HepG2 (cell line): ENCODE data around the gene MAPK7. TPM values are rescaled to one million over a fixed set of nuclear protein-coding genes. Genes with fewer than 3 reads are reported as not detected.
A peak's percentile ranks its signal among the peaks of the same experiment; 100 is the strongest.

Source experiments
- ARID2 ChIP-seq: sonication (generic); formaldehyde crosslinking; IDR thresholded peaks from 2 replicates; pipeline ENCODE4 v1.8.1; 2022; ENCODE audit warnings: mild to moderate bottlenecking, missing genetic modification reagents, borderline replicate concordance
- BATF2 ChIP-seq: sonication (generic); formaldehyde crosslinking; IDR thresholded peaks from 2 replicates; pipeline ENCODE4 v1.8.0; 2022; ENCODE audit warnings: mild to moderate bottlenecking, missing genetic modification reagents, moderate library complexity
- KDM5B ChIP-seq: sonication (generic); formaldehyde crosslinking; IDR thresholded peaks from 2 replicates; pipeline ENCODE4 v1.4.0; 2020; ENCODE audit warnings: missing genetic modification reagents, mild to moderate bottlenecking, borderline replicate concordance
- MIXL1 ChIP-seq: IDR thresholded peaks from 2 replicates; pipeline ENCODE4 v1.6.1; 2016
- PPARG ChIP-seq: conservative IDR thresholded peaks from 2 replicates; pipeline ENCODE4 v1.6.1; 2016; ENCODE audit warnings: missing biosample characterization, missing genetic modification reagents
- RFX3 ChIP-seq: IDR thresholded peaks from 2 replicates; pipeline ENCODE4 v1.6.1; 2016; ENCODE audit warnings: missing biosample characterization, missing genetic modification reagents
- RFXANK ChIP-seq: IDR thresholded peaks from 2 replicates; pipeline ENCODE4 v1.6.1; 2016
- SP4 ChIP-seq: sonication (generic); formaldehyde crosslinking; IDR thresholded peaks from 2 replicates; pipeline ENCODE4 v1.8.1; 2023; ENCODE audit warnings: mild to moderate bottlenecking, missing genetic modification reagents
- SRY ChIP-seq: sonication (generic); formaldehyde crosslinking; IDR thresholded peaks from 2 replicates; pipeline ENCODE4 v1.8.0; 2022; ENCODE audit warnings: mild to moderate bottlenecking, missing genetic modification reagents
- TFE3 ChIP-seq: IDR thresholded peaks from 2 replicates; pipeline ENCODE4 v1.6.1; 2016
- TIGD3 ChIP-seq: sonication (generic); formaldehyde crosslinking; IDR thresholded peaks from 2 replicates; pipeline ENCODE4 v1.5.1; 2020; ENCODE audit warnings: mild to moderate bottlenecking, missing genetic modification reagents, borderline replicate concordance
- ZBTB14 ChIP-seq: sonication (generic); formaldehyde crosslinking; IDR thresholded peaks from 2 replicates; pipeline ENCODE4 v1.4.0; 2020; ENCODE audit warnings: missing genetic modification reagents
- ZNF280B ChIP-seq: sonication (generic); formaldehyde crosslinking; IDR thresholded peaks from 2 replicates; pipeline ENCODE4 v1.5.0; 2020; ENCODE audit warnings: missing genetic modification reagents, mild to moderate bottlenecking, borderline replicate concordance
- ZNF607 ChIP-seq: sonication (generic); formaldehyde crosslinking; IDR thresholded peaks from 2 replicates; pipeline ENCODE4 v1.5.1; 2020; ENCODE audit warnings: missing genetic modification reagents, mild to moderate bottlenecking, borderline replicate concordance
- ZNF766 ChIP-seq: sonication (generic); formaldehyde crosslinking; IDR thresholded peaks from 2 replicates; pipeline ENCODE4 v1.5.0; 2020; ENCODE audit warnings: missing genetic modification reagents, borderline replicate concordance
- ZNF768 ChIP-seq: sonication (generic); formaldehyde crosslinking; IDR thresholded peaks from 2 replicates; pipeline ENCODE4 v1.4.0; 2020; ENCODE audit warnings: missing genetic modification reagents
- ZNF770 ChIP-seq: sonication (generic); formaldehyde crosslinking; IDR thresholded peaks from 2 replicates; pipeline ENCODE4 v1.5.0; 2020; ENCODE audit warnings: mild to moderate bottlenecking, missing genetic modification reagents
- ZUFSP ChIP-seq: sonication (generic); formaldehyde crosslinking; IDR thresholded peaks from 2 replicates; pipeline ENCODE4 v1.9.0; 2021; ENCODE audit warnings: missing genetic modification reagents, mild to moderate bottlenecking, borderline replicate concordance
- polyA plus RNA-seq, 8 experiments: library from polyadenylated mRNA; depleted of rRNA in 3 of 8; stranded (reverse) in 7 of 8; unstranded in 1 of 8; fragments of >200 nt; fragmentation: Illumina TruSeq in 4 of 8; extraction: Trizol in 4 of 8; gene quantifications; 2 replicates each; pipeline versions ENCODE4 v1.2.1 to v1.2.3, GENCODE V29; 2011 to 2016; ENCODE audit warnings: low read depth in 4 of 8, missing spikeins in 1 of 8, mixed read lengths in 1 of 8; ENCODE audit not compliant: insufficient read depth in 1 of 8
- total RNA-seq, 5 experiments: library from RNA; depleted of rRNA; stranded (reverse); fragments of >200 nt; fragmentation: Illumina TruSeq; extraction: Trizol; gene quantifications; 2 replicates each; pipeline ENCODE4 v1.2.3, GENCODE V29; 2016; ENCODE audit warnings: low read depth in 1 of 5

The MAPK7 gene
- total and polyA plus RNA-seq, 2 of the 13 experiments (the other 11 are each of a cell fraction or from before 2014, with no cell fraction given), result 2.9 to 5.9 TPM

GRCh38 chr17:19336938-19337711, 41.2 kb upstream of the MAPK7 start (continued):
- peak; percentile 79; the same call in 1 of the 2 replicates for TF ChIP-seq TFE3
- TF ChIP-seq ZNF768 (CRISPR knock-in tag), result peak; percentile 91
- peak; percentile 63; the same call in 1 of the 2 replicates for TF ChIP-seq ZNF770 (CRISPR knock-in tag)
- peak; percentile 70; the same call in 1 of the 2 replicates for TF ChIP-seq ZNF766
- peak; percentile 88 for TF ChIP-seq ZNF607
- no peak for TF ChIP-seq BATF2 (CRISPR knock-in tag)
- TF ChIP-seq TIGD3, result peak; percentile 84
- TF ChIP-seq SP4 (CRISPR knock-in tag), result peak; percentile 77
- TF ChIP-seq MIXL1 (CRISPR knock-in tag), result peak; percentile 31; the same call in 1 of the 2 replicates
- peak; percentile 88; the same call in 1 of the 2 replicates for TF ChIP-seq KDM5B
- peak; percentile 89; the same call in 1 of the 2 replicates for TF ChIP-seq ARID2 (CRISPR knock-in tag)
- TF ChIP-seq RFX3, result no peak
- peak; percentile 96 for TF ChIP-seq ZNF280B (CRISPR knock-in tag)
- TF ChIP-seq SRY (CRISPR knock-in tag), result peak; percentile 96
- no peak for TF ChIP-seq ZUFSP (CRISPR knock-in tag)
- no peak; the same call in 1 of the 2 replicates for TF ChIP-seq ZBTB14 (CRISPR knock-in tag)
- no peak for TF ChIP-seq PPARG
- no peak for TF ChIP-seq RFXANK (CRISPR knock-in tag)
